Pancreas (tissue), 10 donors: ENCODE results near the gene PPP1R11. TPM values are rescaled to one million over a fixed set of nuclear protein-coding genes. Genes with fewer than 3 reads are reported as not detected.
A peak's percentile ranks its signal among the peaks of the same experiment; 100 is the strongest.

ENCODE experiments used
- ATAC-seq, 4 donors: fragments of 200-7000 bp; cut with Tn5 transposase; one replicate each; pipeline versions ENCODE4 v1.8.0 to v1.9.1; 2020; ENCODE audit warnings: mild to moderate bottlenecking in 4 of 4, moderate library complexity in 4 of 4
- DNase-seq, 6 donors: peaks; one replicate each; pipeline ENCODE4 v3.0.0-alpha.2; 2020
- FAIRE-seq: peaks from 2 replicates; lab custom pipeline; 2012; peaks lifted over from hg19 to GRCh38; lab: Jason Lieb, UNC
- H3K27ac ChIP-seq, 4 donors: fragments of 200-600 bp; sonication (generic); 1 replicate in 3 of 4; 2 replicates in 1 of 4; pipeline versions ENCODE4 v1.5.0 to v1.8.0; 2020
- H3K27me3 ChIP-seq, 4 donors: fragments of 200-600 bp; one replicate each; pipeline ENCODE4 v1.8.0; 2021
- H3K36me3 ChIP-seq, 3 donors: fragments of 200-600 bp; sonication (generic) in 1 of 3; one replicate each; pipeline versions ENCODE4 v1.5.0 to v1.8.0; 2020 to 2021
- H3K4me1 ChIP-seq, 3 donors: fragments of 200-600 bp; one replicate each; pipeline ENCODE4 v1.8.0; 2021
- H3K4me3 ChIP-seq, 4 donors: fragments of 200-600 bp; sonication (generic) in 2 of 4; one replicate each; pipeline versions ENCODE4 v1.5.0 to v1.8.0; 2020 to 2021
- H3K9me3 ChIP-seq, 4 donors: fragments of 200-600 bp; one replicate each; pipeline ENCODE4 v1.8.0; 2021
- CTCF ChIP-seq, 4 donors: fragments of 200-600 bp; sonication (generic) in 3 of 4; IDR thresholded peaks; one replicate each; pipeline versions ENCODE4 v1.5.0 to v1.8.0; 2021; ENCODE audit warnings: antibody characterized with exemption in 4 of 4
- WGBS, 2 donors: extraction: QIAGEN DNeasy Blood & Tissue Kit; methylation state at CpG; one replicate each; pipeline ENCODE4 v1.1.7; 2013; 5-methylcytosine and 5-hydroxymethylcytosine counted together
- intact Hi-C, 3 donors: fragments of 100-400 bp; cut with DNase I; formaldehyde crosslinking; loops; one replicate each; pipeline versions ENCODE4 v1.11.1 to v1.14.2; 2022
- polyA plus RNA-seq, 2 donors: library from polyadenylated mRNA; stranded (reverse); fragments of 200-250 nt; gene quantifications; one replicate each; pipeline ENCODE4 v1.2.3, GENCODE V29; 2013
- total RNA-seq, 6 donors: library from RNA; stranded (reverse); fragmentation: NEBNext Ultra II Directional in 4 of 6; extraction: Animal tissue kit (Norgen Biotek cat#: 25700) in 4 of 6; gene quantifications; one replicate each; pipeline versions ENCODE4 v1.2.1 to v1.2.4, GENCODE V29; 2021 to 2023
- donor health status: healthy with polysubstance abuse.
- donor health status: DM: no; HTN: no; CAD: no; lungs with moderate emphysema.
- donor health status: DM: no; HTN: no; CAD: no.
- donor health status: control.
- donor health status: control.
- donor health status: Bipolar disorder and iron deficiency.
- donor health status: DM: yes; HTN: yes; CAD: no.
- donor health status: DM: no; HTN: no; CAD: no.
- donor health status: DM: no; HTN: no; CAD: no.
- donor health status: DM: yes; HTN: yes; CAD: no.

PPP1R11 gene
- total and polyA plus RNA-seq, 8 donors = 17.9 to 36.9 (median 23.8) TPM

- no peaks in the 10 kb centered on the region for H3K27me3 ChIP-seq
- no peaks in the 10 kb centered on the region for H3K9me3 ChIP-seq
- H3K4me3 ChIP-seq = no peak overlapping the region
- H3K36me3 ChIP-seq = no peaks in the 10 kb centered on the region
- intact Hi-C loops = no loop called here
- ATAC-seq = peak in 1 of 4 donors; percentile 39
- H3K27ac ChIP-seq = no peak overlapping the region
- TF ChIP-seq CTCF (IDR thresholded peaks at IDR 0.05) = peak in 3 of 4 donors; percentile 15 to 24 (median 15)
- no peak for FAIRE-seq
- H3K4me1 ChIP-seq = no peaks in the 10 kb centered on the region
- 49 to 69% methylated on average over 4 of the region's 4 CpGs for WGBS, 2 donors
- DNase-seq = no peak
Observed at GRCh38 chr6:30037182-30037788, 29.7 kb upstream of the PPP1R11 start.

GRCh38 chr6:30041221-30041620, 25.8 kb upstream of the PPP1R11 start:
- 76 to 85% methylated on average over 6 of the region's 6 CpGs for WGBS, 2 donors
- Histone ChIP-seq H3K4me3 (no peak overlapping the region), H3K27ac (no peak overlapping the region), H3K9me3 (no peaks in the 10 kb centered on the region), H3K27me3 (no peaks in the 10 kb centered on the region), H3K36me3 (no peaks in the 10 kb centered on the region), H3K4me1 (no peaks in the 10 kb centered on the region)
- intact Hi-C loops = no loop called here
- ATAC-seq = no peak
- FAIRE-seq = no peak
- TF ChIP-seq CTCF (IDR thresholded peaks at IDR 0.05) = no peak
- no peak for DNase-seq

GRCh38 chr6:30041821-30042220, 25.2 kb upstream of the PPP1R11 start:
- ATAC-seq (no peak), DNase-seq (no peak), FAIRE-seq (no peak)
- Histone ChIP-seq H3K27ac (no peak overlapping the region), H3K27me3 (no peaks in the 10 kb centered on the region), H3K36me3 (no peaks in the 10 kb centered on the region), H3K9me3 (no peaks in the 10 kb centered on the region), H3K4me3 (no peak overlapping the region), H3K4me1 (no peaks in the 10 kb centered on the region)
- WGBS, 2 donors = 65 to 71% methylated on average over 4 of the region's 4 CpGs
- intact Hi-C loops = no loop called here
- TF ChIP-seq CTCF (IDR thresholded peaks at IDR 0.05) = no peak

- FAIRE-seq (no peak), DNase-seq (no peak), ATAC-seq (no peak)
- Histone ChIP-seq H3K27ac (no peak overlapping the region), H3K4me3 (no peak overlapping the region), H3K36me3 (no peaks in the 10 kb centered on the region), H3K27me3 (no peaks in the 10 kb centered on the region), H3K4me1 (no peaks in the 10 kb centered on the region), H3K9me3 (no peaks in the 10 kb centered on the region)
- TF ChIP-seq CTCF (IDR thresholded peaks at IDR 0.05) = no peak
- 100% methylated on average over 1 of the region's 1 CpG for WGBS, 2 donors
- intact Hi-C loops = no loop called here
Observed at GRCh38 chr6:30042476-30042875, 24.5 kb upstream of the PPP1R11 start.

- FAIRE-seq (no peak), DNase-seq (no peak), ATAC-seq (no peak)
- H3K4me1 ChIP-seq = no peaks in the 10 kb centered on the region
- H3K27ac ChIP-seq = no peak overlapping the region
- no peaks in the 10 kb centered on the region for H3K36me3 ChIP-seq
- no peak for TF ChIP-seq CTCF (IDR thresholded peaks at IDR 0.05)
- intact Hi-C loops = no loop called here
- 21 to 30% methylated on average over 1 of the region's 1 CpG for WGBS, 2 donors
- no peaks in the 10 kb centered on the region for H3K27me3 ChIP-seq
- H3K4me3 ChIP-seq = no peak overlapping the region
- H3K9me3 ChIP-seq = no peaks in the 10 kb centered on the region
Observed at GRCh38 chr6:30042914-30043313, 24.1 kb upstream of the PPP1R11 start.
